Endometrium (tissue), 2 donors: ENCODE measurements around the gene ARL16.

Source experiments
- FAIRE-seq: peaks from 2 replicates; lab custom pipeline; 2012; peaks lifted over from hg19 to GRCh38; lab: Jason Lieb, UNC
- donor health status: control.
- donor health status: control.

Gene ARL16

DNA sequence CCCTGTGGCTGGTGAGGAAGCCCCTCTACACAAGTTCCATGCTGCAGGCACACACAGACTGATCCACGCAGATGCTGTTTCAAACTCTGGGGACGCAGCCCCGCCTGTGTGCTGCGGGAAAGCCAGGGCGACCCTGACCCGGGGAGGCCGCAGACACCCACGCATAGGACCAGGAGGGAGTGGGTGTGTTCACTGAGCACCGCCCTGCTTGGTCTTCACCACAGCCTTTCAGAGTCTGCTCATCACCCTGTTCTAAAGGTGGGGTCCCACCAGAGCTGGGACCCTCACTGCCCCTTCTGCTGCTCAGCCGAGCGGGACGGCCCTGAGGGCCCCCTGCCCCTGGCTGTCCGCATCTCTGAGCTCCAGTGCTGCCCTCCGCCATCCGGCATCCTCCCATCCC is 39.1 kb downstream of the ARL16 start:
- no peak for FAIRE-seq

DNA sequence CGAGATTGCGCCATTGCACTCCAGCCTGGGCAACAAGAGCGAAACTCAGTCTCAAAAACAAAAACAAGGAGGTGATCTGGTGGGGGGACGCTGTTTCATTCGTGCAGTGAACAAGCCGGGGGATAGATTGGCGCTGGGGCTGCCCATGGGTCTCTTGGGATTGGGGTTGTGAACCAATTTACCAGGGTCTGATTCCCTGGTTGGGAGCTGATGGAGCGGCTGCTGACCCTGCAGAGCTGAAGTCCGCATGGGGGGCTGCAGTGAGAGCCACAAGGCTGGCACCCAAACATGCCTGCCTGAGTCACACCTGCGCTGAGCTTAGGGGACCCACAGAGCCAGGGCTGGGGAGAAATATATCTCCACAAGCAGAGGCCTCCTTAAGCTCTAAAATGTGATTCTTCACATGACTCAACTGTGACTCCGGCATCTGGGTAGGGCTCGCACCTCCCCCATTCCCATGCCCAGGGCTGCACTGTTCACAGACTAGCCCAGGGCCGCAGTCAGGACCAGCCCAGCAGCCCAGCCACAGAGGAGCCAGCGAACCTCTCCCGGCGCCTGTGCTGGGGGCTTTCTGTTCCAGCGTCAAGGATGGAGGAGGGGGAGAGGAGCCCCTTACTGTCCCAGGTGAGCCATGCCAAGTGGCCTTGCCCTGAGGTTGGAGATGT is 41.6 kb downstream of the ARL16 start:
- no peak for FAIRE-seq

DNA sequence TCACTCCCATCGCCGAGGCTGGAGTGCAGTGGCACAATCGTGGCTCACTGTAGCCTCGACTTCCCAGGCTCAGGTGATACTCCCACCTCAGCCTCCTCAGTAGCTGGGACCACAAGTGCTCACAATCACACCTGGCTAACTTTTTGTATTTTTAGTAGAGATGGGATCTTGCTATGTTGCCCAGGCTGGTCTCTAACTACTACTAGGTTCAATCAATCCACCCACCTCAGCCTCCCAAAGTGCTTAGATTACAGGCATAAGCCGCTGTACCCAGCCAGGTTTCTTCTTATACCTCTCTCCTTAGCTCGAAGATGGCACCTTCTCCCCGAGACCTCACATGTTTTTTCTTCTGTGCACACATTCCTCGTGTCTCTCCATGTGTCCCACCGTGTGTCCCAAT is 43.6 kb downstream of the ARL16 start:
- no peak for FAIRE-seq

- no peak for FAIRE-seq
Measured at GRCh38 chr17:81638683-81639082, 44.9 kb downstream of the ARL16 start.

DNA sequence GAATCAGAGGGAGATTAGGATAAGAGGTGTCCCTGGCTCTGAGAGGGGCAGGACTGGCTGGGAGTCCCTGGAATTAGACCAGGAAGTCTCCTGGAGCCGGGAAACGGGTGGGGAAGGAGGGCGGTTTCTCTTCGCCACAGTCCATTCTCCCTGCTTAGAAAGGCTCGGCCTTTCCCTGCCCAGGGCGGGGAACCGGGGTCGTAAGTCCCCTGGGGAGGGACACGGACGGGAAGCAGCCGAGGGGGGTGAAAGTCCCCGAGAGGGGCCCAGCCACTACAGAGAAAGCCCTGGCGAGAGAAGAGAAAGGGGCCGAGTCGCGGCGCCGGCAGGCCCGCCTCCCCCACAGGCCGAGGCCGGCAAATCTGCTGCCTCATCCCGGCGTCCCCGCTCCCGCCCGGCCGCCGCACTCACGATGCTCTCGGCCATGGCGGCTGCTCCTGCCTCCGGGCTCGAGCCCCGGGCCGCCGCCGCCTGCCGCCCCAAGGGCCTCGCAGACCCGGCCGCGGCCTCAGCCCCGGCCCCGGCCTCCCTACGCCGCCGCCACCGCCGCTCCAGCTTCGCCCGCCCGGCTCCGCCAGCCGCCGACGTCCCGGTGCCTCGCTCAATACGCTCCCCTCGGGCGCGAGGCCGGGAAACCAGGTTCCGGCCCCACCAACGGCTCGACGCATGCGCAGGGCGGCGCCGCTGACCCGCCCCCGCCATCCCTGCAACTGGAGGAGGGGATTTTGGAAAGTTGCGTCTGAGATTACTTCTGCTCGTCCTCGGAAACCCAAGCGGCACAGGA is 46.9 kb downstream of the ARL16 start, which contains the start of the genes NPLOC4 and TSPAN10:
Gene NPLOC4 (minus strand): TSS at position 608 of the 784 bp plus-strand sequence. CDS start 182 bp downstream, at position 426.
Gene TSPAN10 (plus strand): TSS at position 692 of the 784 bp plus-strand sequence. CDS start 5,217 bp downstream, outside the sequence.
- no peak for FAIRE-seq

DNA sequence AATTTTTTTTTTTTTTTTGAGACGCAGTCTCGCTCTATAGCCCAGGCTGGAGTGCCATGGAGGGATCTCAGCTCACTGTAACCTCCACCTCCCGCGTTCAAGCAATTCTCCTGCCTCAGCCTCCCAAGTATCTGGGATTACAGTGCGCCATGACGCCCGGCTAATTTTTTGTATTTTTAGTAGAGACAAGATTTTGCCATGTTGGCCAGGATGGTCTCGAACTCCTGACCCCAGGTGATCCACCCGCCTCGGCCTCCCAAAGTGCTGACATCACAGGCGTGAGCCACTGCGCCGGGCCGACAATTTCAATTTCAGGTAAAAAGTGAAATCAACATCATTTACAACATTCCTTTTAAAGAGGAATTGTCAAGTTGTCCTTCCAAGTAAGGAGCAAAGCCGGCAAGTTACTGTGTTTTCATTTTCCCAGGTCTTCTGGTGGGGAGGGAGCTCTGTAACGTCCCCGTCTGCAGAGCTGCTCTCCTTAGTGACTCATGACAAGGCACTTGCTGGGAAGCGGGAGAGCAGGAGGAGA is 47.6 kb downstream of the ARL16 start:
- no peak for FAIRE-seq

- FAIRE-seq, result no peak
Measured at GRCh38 chr17:81635431-81635830, 48.2 kb downstream of the ARL16 start.

- no peak for FAIRE-seq
Measured at GRCh38 chr17:81631482-81631881, 52.1 kb downstream of the ARL16 start.
